HepG2 (cell line): ENCODE results near the gene ADGRV1. TPM values are rescaled to one million over a fixed set of nuclear protein-coding genes. Genes with fewer than 3 reads are reported as not detected.

Experiments
- ATAC-seq: fragments of 200-7000 bp; cut with Tn5 transposase; 3 replicates; pipeline ENCODE4 v1.9.1; 2020; ENCODE audit warnings: mild to moderate bottlenecking, moderate library complexity
- BruUV-seq: library from RNA; stranded (reverse); fragments of 400-500 nt; replicated peaks from 2 replicates; lab custom pipeline; 2021; lab: Mats Ljungman, UMichigan
- CTCF ChIA-PET: fragments of 300-600 bp; formaldehyde crosslinking; extraction: SDS; loops from one replicate; lab custom pipeline; 2021; ENCODE audit warnings: low total read pairs, inconsistent platforms, low intra/inter-chr PET ratio; lab: Yijun Ruan, JAX
- POLR2A ChIA-PET: fragments of 350-600 bp; sonication (Branson Sonifier 250); formaldehyde crosslinking; loops from one replicate; lab custom pipeline; 2020; ENCODE audit warnings: antibody characterized with exemption, inconsistent platforms; lab: Yijun Ruan, JAX
- DNase-seq: peaks from one replicate; pipeline ENCODE4 v3.0.0-alpha.2; 2015; ENCODE audit warnings: low spot score
- FAIRE-seq: peaks from 3 replicates; lab custom pipeline; 2011; peaks lifted over from hg19 to GRCh38; lab: Jason Lieb, UNC
- H2AFZ ChIP-seq: one replicate; pipeline ENCODE4 v1.6.1; 2011; ENCODE audit warnings: low read length, inconsistent platforms
- H3K27ac ChIP-seq: fragments of 300-600 bp; 3 replicates; pipeline ENCODE4 v1.8.0; 2011; ENCODE audit warnings: mixed run types, mild to moderate bottlenecking, mixed read lengths, low read length, inconsistent platforms; ENCODE audit not compliant: insufficient read depth; ENCODE audit errors: extremely low read length
- H3K27me3 ChIP-seq, 2 experiments: fragments of 200-600 bp in 1 of 2; 2 replicates in 1 of 2; 3 replicates in 1 of 2; pipeline versions ENCODE4 v1.6.0 to v1.8.0; 2011; ENCODE audit warnings: low read length in 2 of 2, mild to moderate bottlenecking in 2 of 2, moderate library complexity in 2 of 2, inconsistent platforms in 1 of 2; ENCODE audit not compliant: insufficient read depth in 2 of 2, control insufficient read depth in 1 of 2
- H3K36me3 ChIP-seq, 2 experiments: fragments of 200-600 bp in 1 of 2; replicated peaks in 1 of 2; 2 replicates in 1 of 2; 3 replicates in 1 of 2; pipeline versions ENCODE4 v1.5.1 to v1.8.0; 2011; ENCODE audit warnings: low read length in 2 of 2, inconsistent platforms in 1 of 2; ENCODE audit not compliant: insufficient read depth in 2 of 2, control insufficient read depth in 1 of 2
- H3K4me1 ChIP-seq: 2 replicates; pipeline ENCODE4 v1.5.1; 2012; ENCODE audit warnings: low read length, inconsistent platforms; ENCODE audit not compliant: insufficient read depth
- H3K4me2 ChIP-seq: 2 replicates; pipeline ENCODE4 v1.6.0; 2011; ENCODE audit warnings: low read depth, low read length, inconsistent platforms
- H3K4me3 ChIP-seq, 3 experiments: fragments of 200-600 bp in 1 of 3; sonication (generic), shearing (Covaris generic) in 1 of 3; replicated peaks in 1 of 3; 2 replicates each; pipeline ENCODE4 v1.5.1; 2011 to 2016; ENCODE audit warnings: low read length in 3 of 3, inconsistent platforms in 2 of 3, low read depth in 2 of 3, mild to moderate bottlenecking in 2 of 3, control low read depth in 1 of 3, mixed read lengths in 1 of 3; ENCODE audit not compliant: insufficient read depth in 1 of 3
- H3K79me2 ChIP-seq: one replicate; pipeline ENCODE4 v1.6.1; 2011; ENCODE audit warnings: low read length, inconsistent platforms; ENCODE audit not compliant: insufficient read depth
- H3K9ac ChIP-seq: 2 replicates; pipeline ENCODE4 v1.6.0; 2011; ENCODE audit warnings: mild to moderate bottlenecking, low read depth, low read length, inconsistent platforms; ENCODE audit not compliant: insufficient read depth
- H3K9me3 ChIP-seq: 2 replicates; pipeline ENCODE4 v1.5.1; 2012; ENCODE audit warnings: mild to moderate bottlenecking, low read length
- H4K20me1 ChIP-seq: 2 replicates; pipeline ENCODE4 v1.6.0; 2011; ENCODE audit warnings: inconsistent platforms, mild to moderate bottlenecking, low read length, moderate library complexity; ENCODE audit not compliant: insufficient read depth
- AGO2 ChIP-seq: fragments of 200-400 bp; formaldehyde crosslinking; optimal IDR thresholded peaks from 2 replicates; pipeline ENCODE3; 2017; ENCODE audit warnings: mild to moderate bottlenecking, low read depth, low read length, moderate library complexity
- ARNT ChIP-seq: fragments of 450-650 bp; IDR thresholded peaks from 2 replicates; pipeline ENCODE4 v1.6.1; 2017
- BATF2 ChIP-seq: sonication (generic); formaldehyde crosslinking; IDR thresholded peaks from 2 replicates; pipeline ENCODE4 v1.8.0; 2022; ENCODE audit warnings: mild to moderate bottlenecking, missing genetic modification reagents, moderate library complexity
- BCL6 ChIP-seq: IDR thresholded peaks from 2 replicates; pipeline ENCODE4 v1.6.1; 2016; ENCODE audit warnings: missing genetic modification reagents, missing compliant biosample characterization
- CC2D1A ChIP-seq: sonication (generic); formaldehyde crosslinking; IDR thresholded peaks from 2 replicates; pipeline ENCODE4 v1.8.1; 2023; ENCODE audit warnings: mild to moderate bottlenecking, missing genetic modification reagents
- ESRRA ChIP-seq: sonication (generic); formaldehyde crosslinking; IDR thresholded peaks from 2 replicates; pipeline ENCODE4 v1.5.1; 2020; ENCODE audit warnings: mild to moderate bottlenecking, low read depth, missing genetic modification reagents
- HNRNPH1 ChIP-seq: fragments of 200-400 bp; formaldehyde crosslinking; optimal IDR thresholded peaks from 2 replicates; pipeline ENCODE3; 2017; ENCODE audit warnings: mild to moderate bottlenecking, low read depth, low read length
- MEF2D ChIP-seq: sonication (generic); formaldehyde crosslinking; IDR thresholded peaks from 2 replicates; pipeline ENCODE4 v1.5.1; 2020; ENCODE audit warnings: mild to moderate bottlenecking, missing genetic modification reagents
- PAF1 ChIP-seq: IDR thresholded peaks from 2 replicates; pipeline ENCODE4 v1.6.1; 2016; ENCODE audit warnings: missing genetic modification reagents, missing compliant biosample characterization
- TBX2 ChIP-seq: sonication (generic); formaldehyde crosslinking; IDR thresholded peaks from 2 replicates; pipeline ENCODE4 v1.5.0; 2020; ENCODE audit warnings: missing genetic modification reagents, mild to moderate bottlenecking, borderline replicate concordance
- ZNF143 ChIP-seq: sonication (generic); formaldehyde crosslinking; IDR thresholded peaks from 2 replicates; pipeline ENCODE4 v1.4.0; 2020; ENCODE audit warnings: missing genetic modification reagents
- ZNF44 ChIP-seq: sonication (generic); formaldehyde crosslinking; IDR thresholded peaks from 2 replicates; pipeline ENCODE4 v1.5.1; 2020; ENCODE audit warnings: mild to moderate bottlenecking, missing genetic modification reagents
- ZNF660 ChIP-seq: sonication (generic); formaldehyde crosslinking; IDR thresholded peaks from 2 replicates; pipeline ENCODE4 v1.5.1; 2020; ENCODE audit warnings: mild to moderate bottlenecking, low read depth, missing genetic modification reagents, borderline replicate concordance
- ZNF7 ChIP-seq: IDR thresholded peaks from 2 replicates; pipeline ENCODE4 v1.6.1; 2016; ENCODE audit warnings: missing biosample characterization, missing genetic modification reagents
- ZNF768 ChIP-seq: sonication (generic); formaldehyde crosslinking; IDR thresholded peaks from 2 replicates; pipeline ENCODE4 v1.4.0; 2020; ENCODE audit warnings: missing genetic modification reagents
- ZNF879 ChIP-seq: sonication (generic); formaldehyde crosslinking; IDR thresholded peaks from 2 replicates; pipeline ENCODE4 v1.8.1; 2023; ENCODE audit warnings: missing genetic modification reagents
- ZNF891 ChIP-seq: sonication (generic); formaldehyde crosslinking; IDR thresholded peaks from 2 replicates; pipeline ENCODE4 v1.5.0; 2020; ENCODE audit warnings: mild to moderate bottlenecking, missing genetic modification reagents
- WGBS: methylation state at CpG from one replicate; pipeline ENCODE4 v1.1.6; 2017; ENCODE audit warnings: low lambda C conversion rate; 5-methylcytosine and 5-hydroxymethylcytosine counted together
- in situ Hi-C: cut with HindIII; loops from 2 replicates; pipeline ENCODE4 v1.10.0; 2017; ENCODE audit warnings: low pct_unique_long_range_greater_than_20kb; ENCODE audit not compliant: extremely low pct_ligation_motif_present
- intact Hi-C: fragments of 100-400 bp; cut with micrococcal nuclease; formaldehyde crosslinking; loops from one replicate; pipeline ENCODE4 v1.10.0; 2022; ENCODE audit not compliant: unreplicated experiment
- polyA plus RNA-seq, 8 experiments: library from polyadenylated mRNA; depleted of rRNA in 3 of 8; stranded (reverse) in 7 of 8; unstranded in 1 of 8; fragments of >200 nt; fragmentation: Illumina TruSeq in 4 of 8; extraction: Trizol in 4 of 8; gene quantifications; 2 replicates each; pipeline versions ENCODE4 v1.2.1 to v1.2.3, GENCODE V29; 2011 to 2016; ENCODE audit warnings: low read depth in 4 of 8, missing spikeins in 1 of 8, mixed read lengths in 1 of 8; ENCODE audit not compliant: insufficient read depth in 1 of 8
- total RNA-seq, 5 experiments: library from RNA; depleted of rRNA; stranded (reverse); fragments of >200 nt; fragmentation: Illumina TruSeq; extraction: Trizol; gene quantifications; 2 replicates each; pipeline ENCODE4 v1.2.3, GENCODE V29; 2016; ENCODE audit warnings: low read depth in 1 of 5
- TF ChIP-seq, protein P1 (sequence below): sonication (generic); formaldehyde crosslinking; IDR thresholded peaks from 2 replicates; pipeline ENCODE4 v1.4.0; 2020; ENCODE audit warnings: missing genetic modification reagents, borderline replicate concordance
- TF ChIP-seq, protein P2 (sequence below): IDR thresholded peaks from 2 replicates; pipeline ENCODE4 v1.6.1; 2016; ENCODE audit warnings: missing compliant biosample characterization, missing genetic modification reagents, borderline replicate concordance
- TF ChIP-seq, protein P3 (sequence below): sonication (generic); formaldehyde crosslinking; IDR thresholded peaks from 2 replicates; pipeline ENCODE4 v1.5.0; 2020; ENCODE audit warnings: missing genetic modification reagents, mild to moderate bottlenecking, borderline replicate concordance

ADGRV1 gene
- total and polyA plus RNA-seq, 2 of the 13 experiments (the other 11 are each of a cell fraction or from before 2014, with no cell fraction given): 1.7 to 3.9 TPM

DNA sequence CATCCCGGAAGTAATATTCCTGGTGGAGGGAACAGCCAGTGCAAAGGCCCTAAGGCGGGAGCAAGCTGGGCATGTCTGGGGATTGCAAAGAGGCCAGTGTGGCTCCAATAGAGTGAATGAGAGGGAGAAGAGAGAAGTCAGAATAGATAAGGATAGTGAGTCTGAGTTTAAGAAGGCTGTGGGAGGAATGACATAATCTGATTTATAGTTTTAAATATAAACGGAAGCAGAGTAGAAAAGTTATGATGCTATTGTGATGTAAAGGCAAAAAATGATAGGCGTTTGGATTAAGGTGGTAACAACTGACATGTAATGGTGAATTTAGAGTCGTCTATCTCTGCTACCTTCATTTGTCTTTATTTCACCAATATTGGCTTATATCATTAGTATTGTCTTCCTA lies 473.5 kb downstream of the ADGRV1 start:
- no TSS peak for BruUV-seq
- ChIA-PET CTCF (no interaction called here), POLR2A (no interaction called here)

GRCh38 chr5:91033370-91033769 lies 474.8 kb downstream of the ADGRV1 start:
- Histone ChIP-seq H2AFZ (no peak overlapping the region), H4K20me1 (no peaks in the 10 kb centered on the region), H3K9me3 (no peaks in the 10 kb centered on the region), H3K9ac (no peak overlapping the region), H3K79me2 (no peaks in the 10 kb centered on the region), H3K36me3 (no peaks in the 10 kb centered on the region), H3K4me3 (no peak overlapping the region), H3K27ac (no peak overlapping the region), H3K4me2 (no peak overlapping the region), H3K4me1 (peaks cover 21% of the 10 kb centered on the region), H3K27me3 (no peaks in the 10 kb centered on the region)
- ChIA-PET POLR2A (no interaction called here), CTCF (no interaction called here)
- DNase-seq (no peak), FAIRE-seq (no peak), ATAC-seq (no peak)
- BruUV-seq: no TSS peak
- intact Hi-C loops (no loop called here), in situ Hi-C loops (no loop called here)
- 77% methylated on average over 1 of the region's 1 CpG for WGBS
- no peak for TF ChIP-seq MEF2D (CRISPR knock-in tag)
- TF ChIP-seq, protein P1, sequence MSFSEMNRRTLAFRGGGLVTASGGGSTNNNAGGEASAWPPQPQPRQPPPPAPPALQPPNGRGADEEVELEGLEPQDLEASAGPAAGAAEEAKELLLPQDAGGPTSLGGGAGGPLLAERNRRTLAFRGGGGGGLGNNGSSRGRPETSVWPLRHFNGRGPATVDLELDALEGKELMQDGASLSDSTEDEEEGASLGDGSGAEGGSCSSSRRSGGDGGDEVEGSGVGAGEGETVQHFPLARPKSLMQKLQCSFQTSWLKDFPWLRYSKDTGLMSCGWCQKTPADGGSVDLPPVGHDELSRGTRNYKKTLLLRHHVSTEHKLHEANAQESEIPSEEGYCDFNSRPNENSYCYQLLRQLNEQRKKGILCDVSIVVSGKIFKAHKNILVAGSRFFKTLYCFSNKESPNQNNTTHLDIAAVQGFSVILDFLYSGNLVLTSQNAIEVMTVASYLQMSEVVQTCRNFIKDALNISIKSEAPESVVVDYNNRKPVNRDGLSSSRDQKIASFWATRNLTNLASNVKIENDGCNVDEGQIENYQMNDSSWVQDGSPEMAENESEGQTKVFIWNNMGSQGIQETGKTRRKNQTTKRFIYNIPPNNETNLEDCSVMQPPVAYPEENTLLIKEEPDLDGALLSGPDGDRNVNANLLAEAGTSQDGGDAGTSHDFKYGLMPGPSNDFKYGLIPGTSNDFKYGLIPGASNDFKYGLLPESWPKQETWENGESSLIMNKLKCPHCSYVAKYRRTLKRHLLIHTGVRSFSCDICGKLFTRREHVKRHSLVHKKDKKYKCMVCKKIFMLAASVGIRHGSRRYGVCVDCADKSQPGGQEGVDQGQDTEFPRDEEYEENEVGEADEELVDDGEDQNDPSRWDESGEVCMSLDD (CRISPR knock-in tag): no peak
- no peak for TF ChIP-seq ZNF879
- TF ChIP-seq TBX2 (CRISPR knock-in tag): no peak
- no peak for TF ChIP-seq HNRNPH1
- TF ChIP-seq BCL6 (CRISPR knock-in tag): no peak
- no peak for TF ChIP-seq ARNT
- TF ChIP-seq ZNF660 (CRISPR knock-in tag): no peak
- no peak for TF ChIP-seq CC2D1A (CRISPR knock-in tag)
- TF ChIP-seq, protein P2, sequence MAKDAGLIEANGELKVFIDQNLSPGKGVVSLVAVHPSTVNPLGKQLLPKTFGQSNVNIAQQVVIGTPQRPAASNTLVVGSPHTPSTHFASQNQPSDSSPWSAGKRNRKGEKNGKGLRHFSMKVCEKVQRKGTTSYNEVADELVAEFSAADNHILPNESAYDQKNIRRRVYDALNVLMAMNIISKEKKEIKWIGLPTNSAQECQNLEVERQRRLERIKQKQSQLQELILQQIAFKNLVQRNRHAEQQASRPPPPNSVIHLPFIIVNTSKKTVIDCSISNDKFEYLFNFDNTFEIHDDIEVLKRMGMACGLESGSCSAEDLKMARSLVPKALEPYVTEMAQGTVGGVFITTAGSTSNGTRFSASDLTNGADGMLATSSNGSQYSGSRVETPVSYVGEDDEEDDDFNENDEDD (CRISPR knock-in tag): no peak

More for the DNA sequence above, 473.5 kb downstream of the ADGRV1 start:
- Histone ChIP-seq H3K79me2 (no peaks in the 10 kb centered on the region), H3K4me3 (no peak overlapping the region), H2AFZ (no peak overlapping the region), H3K36me3 (no peaks in the 10 kb centered on the region), H3K9ac (no peak overlapping the region), H3K27ac (no peak overlapping the region), H3K9me3 (no peaks in the 10 kb centered on the region), H3K4me2 (no peak overlapping the region), H3K27me3 (no peaks in the 10 kb centered on the region)
- no peak for FAIRE-seq
- DNase-seq: no peak
- intact Hi-C loops: no loop called here
- TF ChIP-seq PAF1 (CRISPR knock-in tag) (no peak), ZNF768 (CRISPR knock-in tag) (no peak), ZNF143 (no peak), ESRRA (CRISPR knock-in tag) (no peak), BATF2 (CRISPR knock-in tag) (no peak), ZNF891 (CRISPR knock-in tag) (no peak), ZNF7 (no peak), ZNF44 (CRISPR knock-in tag) (no peak), AGO2 (no peak)
- TF ChIP-seq, protein P3, sequence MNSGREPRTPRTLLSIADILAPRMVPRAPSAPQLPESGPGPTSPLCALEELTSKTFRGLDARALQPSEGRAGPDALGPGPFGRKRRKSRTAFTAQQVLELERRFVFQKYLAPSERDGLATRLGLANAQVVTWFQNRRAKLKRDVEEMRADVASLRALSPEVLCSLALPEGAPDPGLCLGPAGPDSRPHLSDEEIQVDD (CRISPR knock-in tag): no peak
- TF ChIP-seq, all 625 proteins: peak for 0
- 85% methylated on average over 5 of the region's 5 CpGs for WGBS
- in situ Hi-C loops: no loop called here
- H4K20me1 ChIP-seq: no peaks in the 10 kb centered on the region
- ATAC-seq: no peak
- H3K4me1 ChIP-seq: peaks cover 33% of the 10 kb centered on the region
